Measurements from ENCODE around the gene ADAM12.

- TF ChIP-seq, protein P1, sequence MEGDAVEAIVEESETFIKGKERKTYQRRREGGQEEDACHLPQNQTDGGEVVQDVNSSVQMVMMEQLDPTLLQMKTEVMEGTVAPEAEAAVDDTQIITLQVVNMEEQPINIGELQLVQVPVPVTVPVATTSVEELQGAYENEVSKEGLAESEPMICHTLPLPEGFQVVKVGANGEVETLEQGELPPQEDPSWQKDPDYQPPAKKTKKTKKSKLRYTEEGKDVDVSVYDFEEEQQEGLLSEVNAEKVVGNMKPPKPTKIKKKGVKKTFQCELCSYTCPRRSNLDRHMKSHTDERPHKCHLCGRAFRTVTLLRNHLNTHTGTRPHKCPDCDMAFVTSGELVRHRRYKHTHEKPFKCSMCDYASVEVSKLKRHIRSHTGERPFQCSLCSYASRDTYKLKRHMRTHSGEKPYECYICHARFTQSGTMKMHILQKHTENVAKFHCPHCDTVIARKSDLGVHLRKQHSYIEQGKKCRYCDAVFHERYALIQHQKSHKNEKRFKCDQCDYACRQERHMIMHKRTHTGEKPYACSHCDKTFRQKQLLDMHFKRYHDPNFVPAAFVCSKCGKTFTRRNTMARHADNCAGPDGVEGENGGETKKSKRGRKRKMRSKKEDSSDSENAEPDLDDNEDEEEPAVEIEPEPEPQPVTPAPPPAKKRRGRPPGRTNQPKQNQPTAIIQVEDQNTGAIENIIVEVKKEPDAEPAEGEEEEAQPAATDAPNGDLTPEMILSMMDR (IDR thresholded peaks at IDR 0.05): no peak
- TF ChIP-seq POLR2A (IDR thresholded peaks at IDR 0.05): no peak
These were observed 118.2 kb downstream of the ADAM12 start for GRCh38 chr10:126270111-126270510.
